DMS114 treated with DMSO at 0.1 percent for 48 hours (cell line): Measurements from ENCODE around the gene TRABD2B.

Source experiments
- DNase-seq: peaks from one replicate; lab custom pipeline; 2025; ENCODE audit not compliant: unreplicated experiment; lab: John Stamatoyannopoulos, UW

TRABD2B gene

DNA sequence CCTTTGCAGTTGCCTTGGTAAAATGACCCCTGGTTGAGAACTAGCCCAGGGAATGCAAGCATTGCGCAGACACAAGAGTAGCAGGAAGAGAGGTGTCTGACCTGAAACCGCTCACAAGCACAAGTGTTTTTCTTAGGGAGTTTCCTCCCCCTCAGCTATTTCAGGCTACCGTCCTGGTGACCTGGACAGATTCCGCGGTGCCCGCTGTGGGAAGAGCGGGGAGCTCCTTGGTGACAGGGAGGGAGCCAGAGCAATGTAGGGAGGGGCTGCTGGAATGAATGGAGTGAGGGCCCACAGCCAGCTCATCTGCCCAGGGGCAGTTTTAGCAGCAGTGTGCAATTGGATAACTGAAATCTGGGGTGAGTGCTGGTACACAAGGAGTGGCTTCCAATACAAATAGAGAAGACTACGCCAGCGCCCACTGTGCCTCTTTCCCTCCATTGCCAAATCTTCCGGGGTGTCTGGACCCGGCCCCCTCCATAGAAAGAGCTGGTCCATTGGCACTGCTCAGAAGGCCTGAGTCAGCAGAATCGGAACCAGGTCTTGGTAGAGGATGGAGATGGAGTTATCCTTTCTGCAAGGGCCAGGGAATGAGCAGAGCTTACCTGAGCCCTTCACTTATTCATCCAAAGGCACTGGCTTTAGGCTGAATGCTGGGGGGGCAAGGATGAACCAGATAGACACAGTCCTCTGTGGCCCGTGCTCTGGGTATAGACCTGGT is 82.8 kb downstream of the TRABD2B start:
- DNase-seq = no peak

- DNase-seq = no peak
Measured at GRCh38 chr1:47913225-47913823, 83.9 kb downstream of the TRABD2B start.

DNA sequence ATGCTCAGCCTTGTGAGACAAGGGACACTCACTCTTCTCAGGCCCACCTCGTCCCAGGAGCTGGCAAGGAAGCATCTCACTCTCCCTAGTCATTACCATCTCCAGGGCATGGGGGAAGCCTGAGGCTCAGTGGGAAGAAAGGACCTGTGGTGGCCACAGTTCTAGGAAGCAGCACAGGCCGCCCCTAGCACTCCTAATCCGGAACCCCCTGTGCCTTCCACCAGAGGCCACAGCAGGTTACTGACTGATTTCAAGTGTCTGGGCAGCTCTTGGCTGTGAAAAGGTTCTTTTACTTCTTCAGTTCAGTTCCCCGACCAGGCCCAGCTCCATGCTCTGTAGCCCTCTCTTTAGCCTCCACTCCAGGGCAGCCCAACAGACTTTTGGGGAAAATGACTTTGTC is 84.4 kb downstream of the TRABD2B start:
- DNase-seq = no peak

GRCh38 chr1:47911892-47912291 is 85.3 kb downstream of the TRABD2B start:
- no peak for DNase-seq

- DNase-seq = no peak
Measured at GRCh38 chr1:47911424-47911823, 85.8 kb downstream of the TRABD2B start.

- no peak for DNase-seq
Measured at GRCh38 chr1:47908258-47908657, 88.9 kb downstream of the TRABD2B start.

- no peak for DNase-seq
Measured at GRCh38 chr1:47907177-47907528, 90.0 kb downstream of the TRABD2B start.

GRCh38 chr1:47906527-47907176 is 90.5 kb downstream of the TRABD2B start:
- no peak for DNase-seq

GRCh38 chr1:47906009-47906432 is 91.2 kb downstream of the TRABD2B start:
- DNase-seq = no peak

DNA sequence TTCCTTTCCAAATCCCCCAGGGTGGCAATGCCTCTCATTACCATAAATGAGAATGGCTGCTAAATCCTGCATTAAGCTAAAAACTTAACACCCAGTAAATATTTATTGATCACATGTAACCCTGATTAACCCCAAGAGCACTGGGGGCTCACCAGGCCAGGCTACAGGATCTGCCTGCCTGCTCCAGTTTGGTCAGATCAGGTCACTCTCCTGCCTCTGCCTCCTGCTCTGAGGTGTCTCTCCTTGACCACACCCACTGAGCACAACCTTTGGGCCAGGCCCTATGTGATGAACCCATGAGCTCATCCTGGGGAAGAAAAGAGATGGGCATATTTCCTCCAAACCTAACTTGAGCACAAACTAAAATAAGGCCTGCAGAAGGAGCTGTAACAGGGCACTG is 93.5 kb downstream of the TRABD2B start:
- DNase-seq = no peak

- no peak for DNase-seq
Measured at GRCh38 chr1:47901001-47901575, 96.1 kb downstream of the TRABD2B start.

DNA sequence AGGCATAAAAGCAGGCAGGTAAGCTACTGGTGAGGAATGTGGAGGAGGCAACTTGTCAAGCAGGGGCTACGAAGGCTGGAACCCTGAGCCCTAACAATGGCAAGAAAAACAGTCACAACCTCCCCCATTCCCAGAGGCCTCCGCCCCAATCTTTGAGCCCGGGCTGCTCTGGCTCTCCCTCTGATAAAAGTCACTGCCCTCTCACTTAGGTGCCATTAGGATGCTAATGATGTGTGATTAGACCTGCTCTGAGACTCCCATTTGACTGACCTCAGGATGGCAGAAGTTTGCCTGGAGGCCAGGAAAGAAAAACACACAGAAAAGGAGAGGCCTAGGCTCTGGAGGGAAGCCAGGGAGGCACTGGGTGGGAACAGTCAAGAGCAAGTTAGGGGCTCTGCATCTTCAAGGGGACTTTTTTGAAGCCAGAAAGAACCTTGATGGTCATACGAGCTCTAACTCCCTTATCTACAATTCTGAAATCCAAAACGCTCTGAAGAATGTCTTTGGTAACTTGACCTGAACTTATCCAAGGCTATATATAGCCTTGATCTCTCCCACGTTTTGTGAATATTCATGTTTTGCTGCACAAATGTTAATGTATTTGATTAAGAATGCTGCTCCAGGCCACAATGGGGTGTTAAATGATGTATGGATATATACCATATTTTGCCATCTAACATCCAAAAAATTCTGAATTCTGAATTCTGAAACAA is 98.9 kb downstream of the TRABD2B start:
- DNase-seq = no peak

DNA sequence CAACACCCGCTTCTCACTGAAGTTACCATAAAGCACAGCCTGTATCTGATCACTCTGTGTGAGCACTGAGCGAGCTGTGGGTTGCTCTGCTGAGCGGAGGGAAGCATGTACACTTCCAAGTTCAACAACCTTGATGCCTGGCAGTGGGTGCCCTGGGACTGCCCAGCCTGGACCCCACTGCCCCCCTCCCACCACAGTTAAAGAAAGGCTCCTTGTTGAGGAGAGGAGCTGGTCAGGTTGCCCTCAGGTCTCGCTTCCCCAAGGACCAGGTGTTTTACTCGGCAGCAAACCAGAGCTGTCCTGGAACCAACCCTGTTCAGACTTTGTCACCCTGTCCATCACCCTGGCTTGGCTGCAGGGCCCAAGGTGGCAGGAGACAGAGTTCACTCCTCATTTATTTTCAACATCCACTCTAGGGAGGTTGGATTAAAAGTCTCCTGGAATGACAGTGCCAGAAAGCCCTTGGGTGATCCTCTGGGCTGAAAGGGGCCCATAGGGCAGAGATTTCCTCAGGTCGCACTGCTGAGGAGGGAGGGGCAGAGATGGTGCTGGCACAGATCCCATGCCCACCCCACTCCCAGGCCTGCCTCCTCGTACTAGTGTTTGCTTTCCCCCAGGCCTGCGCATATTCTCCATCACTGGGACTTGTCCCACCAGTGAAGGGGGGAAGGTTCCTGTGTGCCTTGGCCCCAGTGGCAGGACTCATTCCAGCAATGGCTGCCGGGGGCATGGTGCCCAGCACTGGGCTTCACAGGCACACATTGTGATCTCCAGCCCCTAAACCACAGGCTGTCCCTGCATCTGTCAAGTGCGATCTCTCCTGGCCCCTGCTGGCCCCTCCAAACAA is 101.7 kb downstream of the TRABD2B start:
- DNase-seq = no peak

DNA sequence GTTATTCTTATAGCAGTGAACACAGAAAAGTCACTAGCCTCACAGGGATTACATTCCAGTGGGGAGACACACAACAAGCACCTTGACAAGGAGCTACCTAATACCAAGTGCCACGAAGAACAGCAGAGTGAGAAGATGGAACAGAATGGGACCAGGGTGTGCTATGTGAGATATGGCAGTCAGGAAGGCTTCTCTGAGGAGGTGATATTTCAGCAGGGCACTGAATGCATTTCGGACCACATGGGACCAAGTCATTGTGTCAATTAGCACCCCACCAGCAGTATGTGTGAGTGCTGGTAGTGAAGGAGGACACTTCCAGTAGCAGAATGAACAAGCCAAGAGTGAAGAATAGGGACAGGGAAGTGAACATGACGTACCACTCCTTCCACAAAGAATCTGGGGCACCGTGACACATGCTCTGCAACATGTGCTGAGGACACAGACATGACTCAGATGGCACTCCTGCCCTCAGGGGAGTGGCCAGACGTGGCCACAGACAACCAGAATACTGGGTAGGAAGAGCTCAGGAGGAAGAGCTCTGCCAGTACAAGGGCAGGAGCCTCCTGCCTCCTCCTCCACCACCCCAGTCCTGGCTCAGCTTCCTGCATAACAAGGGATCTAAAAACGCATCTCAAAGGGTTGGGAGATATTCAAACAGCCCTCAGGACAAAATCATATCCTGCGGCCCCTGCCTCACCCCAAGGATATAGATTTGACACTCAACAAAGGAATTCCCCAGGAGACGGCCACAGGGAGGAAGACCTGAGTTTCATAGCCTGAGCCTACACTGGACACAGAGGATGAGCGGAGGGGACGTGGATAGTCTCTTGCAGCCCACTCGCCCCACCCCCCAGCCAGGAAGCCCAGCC is 102.5 kb downstream of the TRABD2B start:
- DNase-seq = no peak

- no peak for DNase-seq
Measured at GRCh38 chr1:47893412-47893811, 103.8 kb downstream of the TRABD2B start.

DNA sequence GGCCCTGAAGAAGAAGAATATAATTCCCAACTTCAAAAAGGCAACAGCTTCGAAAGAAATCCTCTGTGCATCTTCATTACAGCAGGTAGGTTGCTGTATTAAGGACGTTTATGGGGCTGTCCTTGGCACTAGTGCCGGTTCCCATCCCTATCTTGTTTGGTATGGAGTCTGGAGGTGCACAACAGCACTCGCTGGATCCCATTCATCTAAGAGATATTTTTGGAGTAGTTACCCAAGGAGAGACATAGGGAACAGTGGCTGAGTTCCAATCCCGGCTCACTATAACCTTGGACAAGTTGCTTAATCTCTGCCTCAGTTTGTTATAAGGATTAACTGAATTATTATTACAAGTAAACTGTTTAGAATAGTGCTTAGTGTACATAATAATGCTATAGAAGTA is 106.4 kb downstream of the TRABD2B start:
- no peak for DNase-seq

GRCh38 chr1:47888294-47888629 is 108.9 kb downstream of the TRABD2B start:
- no peak for DNase-seq

- DNase-seq = no peak
Measured at GRCh38 chr1:47887475-47888293, 109.5 kb downstream of the TRABD2B start.

DNA sequence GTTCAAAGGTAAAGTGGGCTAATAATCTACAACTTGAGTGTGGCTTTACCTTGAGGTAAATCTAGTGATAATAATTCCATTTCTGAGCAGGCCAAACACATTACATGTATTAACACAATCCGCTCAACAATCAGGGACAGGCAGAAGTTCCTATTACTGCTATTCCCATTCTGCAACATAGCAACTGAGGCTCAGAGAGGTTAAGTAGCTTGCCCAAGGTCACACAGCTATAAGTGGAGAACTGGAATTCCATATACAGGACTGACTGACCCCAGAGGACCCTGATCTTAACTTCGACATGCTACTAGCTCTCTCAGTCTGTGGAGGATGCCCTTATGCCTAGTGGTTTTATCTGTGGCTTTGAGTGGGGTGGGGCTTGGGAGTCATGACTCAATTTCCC is 110.1 kb downstream of the TRABD2B start:
- DNase-seq = no peak
